NCI-H2196 (cell line): Measurements from ENCODE around the gene CLTB.

ENCODE experiments used
- DNase-seq: peaks from one replicate; lab custom pipeline; 2025; ENCODE audit not compliant: unreplicated experiment; lab: John Stamatoyannopoulos, UW

CLTB gene

DNA sequence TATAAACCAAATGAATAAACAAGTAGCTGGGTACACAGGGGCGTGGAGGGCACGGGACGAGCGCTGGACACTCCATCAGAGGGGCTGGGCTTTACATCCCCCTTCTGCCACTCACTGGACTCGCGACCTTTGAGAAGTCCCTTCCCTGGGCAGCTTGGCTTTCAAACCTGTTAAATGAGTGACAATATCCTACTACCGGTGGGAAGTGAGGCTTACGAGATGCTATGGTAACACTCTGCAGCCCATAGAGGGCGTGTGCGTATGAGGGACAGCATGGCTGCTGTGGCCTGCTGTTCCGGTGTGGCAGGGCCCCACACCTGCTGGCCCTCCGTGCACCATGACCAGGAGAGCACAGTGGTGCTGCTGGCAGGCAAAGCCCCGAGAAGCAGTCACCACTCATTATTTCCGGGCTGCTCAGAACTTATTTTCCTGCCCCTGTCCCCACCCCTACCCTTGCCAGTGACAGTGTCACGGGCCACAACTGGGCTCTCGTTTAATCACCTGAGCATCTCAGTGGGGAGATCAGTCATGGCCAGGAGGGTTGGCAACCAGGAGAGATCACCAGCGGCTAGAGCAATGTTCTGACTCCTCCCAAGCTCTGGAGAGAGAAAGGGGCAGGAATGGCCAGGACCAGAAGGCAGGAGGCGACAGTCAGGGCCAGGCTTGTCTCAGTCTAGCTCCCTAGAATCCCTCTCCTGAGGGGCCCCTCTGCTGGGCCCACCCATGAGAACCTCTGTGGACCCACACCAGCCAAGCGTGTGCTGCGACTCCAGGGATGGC lies 10.5 kb downstream of the CLTB start:
- DNase-seq: no peak

- DNase-seq: no peak
Measured at GRCh38 chr5:176401281-176402205, 14.8 kb downstream of the CLTB start.

- DNase-seq: no peak
Measured at GRCh38 chr5:176400382-176401156, 15.8 kb downstream of the CLTB start.

DNA sequence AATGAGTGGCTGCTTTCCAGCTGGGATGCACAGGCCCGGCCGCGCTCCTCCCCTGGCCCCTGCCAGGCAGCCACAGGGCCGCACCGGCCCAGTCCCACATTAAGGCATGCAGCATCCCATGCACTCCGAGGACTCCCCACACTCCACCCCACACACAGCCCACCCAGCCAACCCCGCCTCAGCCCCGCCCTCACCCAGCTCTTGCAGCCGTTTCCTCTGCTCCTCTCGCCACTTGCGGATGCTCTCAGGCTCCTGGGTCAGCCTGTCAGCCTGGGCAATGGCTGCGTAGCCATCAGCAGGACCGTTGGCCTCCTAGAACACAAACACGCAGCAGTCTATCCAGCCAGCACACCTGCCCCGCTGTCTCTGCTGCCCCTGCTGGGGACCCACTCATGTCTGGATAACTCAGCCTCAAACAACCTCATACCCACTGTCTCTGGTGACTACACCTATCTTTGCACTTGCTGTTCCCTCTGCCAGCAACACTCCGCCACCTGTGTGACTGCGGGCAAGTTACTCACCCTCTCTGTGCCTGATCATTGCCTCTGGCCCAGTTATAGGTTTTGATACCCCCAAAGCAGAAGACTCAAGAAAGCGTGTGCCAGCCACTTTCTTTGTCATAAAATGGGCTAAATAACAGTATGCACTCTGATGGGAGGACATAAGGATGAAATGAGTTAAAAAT lies 18.5 kb downstream of the CLTB start:
- no peak for DNase-seq

DNA sequence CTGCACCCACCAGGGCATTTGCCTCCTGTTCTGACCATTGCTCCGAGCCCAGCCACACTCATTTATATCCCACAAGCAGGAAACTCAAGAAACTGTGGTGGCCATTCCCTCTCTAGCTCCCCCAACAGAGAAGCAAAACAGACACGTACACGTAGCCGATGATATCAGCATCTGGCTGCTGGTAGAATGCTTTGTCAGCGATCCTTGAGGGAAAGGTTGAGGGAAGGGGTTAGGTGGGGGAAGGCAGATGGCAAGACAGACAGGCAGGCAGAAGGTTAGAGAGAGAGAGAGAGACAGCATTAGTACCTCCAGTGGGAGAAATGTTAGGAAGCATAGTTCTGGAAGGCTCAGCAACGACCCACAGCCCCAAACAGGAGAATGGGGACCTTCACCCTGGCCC lies 20.0 kb downstream of the CLTB start:
- DNase-seq: no peak

- DNase-seq: no peak
Measured at GRCh38 chr5:176394881-176395675, 21.3 kb downstream of the CLTB start.

DNA sequence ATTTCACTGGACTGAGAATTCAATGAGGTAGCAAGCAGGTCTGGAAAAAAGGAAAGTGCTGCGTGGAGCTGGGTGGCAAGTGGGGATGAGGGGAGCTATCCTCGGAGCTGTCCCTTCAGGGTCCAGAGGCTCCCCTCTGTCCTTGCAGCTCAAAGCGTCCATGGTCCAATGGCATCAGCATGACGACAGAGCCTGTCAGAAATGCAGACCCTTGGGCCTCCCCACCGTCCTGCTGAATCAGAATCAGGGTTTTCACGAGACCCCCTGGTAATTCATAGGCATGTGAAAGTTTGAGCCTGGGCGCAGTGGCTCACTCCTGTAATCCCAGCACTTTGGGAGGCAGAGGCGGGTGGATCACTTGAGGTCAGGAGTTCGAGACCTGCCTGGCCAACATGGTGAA lies 22.2 kb downstream of the CLTB start:
- DNase-seq: no peak

DNA sequence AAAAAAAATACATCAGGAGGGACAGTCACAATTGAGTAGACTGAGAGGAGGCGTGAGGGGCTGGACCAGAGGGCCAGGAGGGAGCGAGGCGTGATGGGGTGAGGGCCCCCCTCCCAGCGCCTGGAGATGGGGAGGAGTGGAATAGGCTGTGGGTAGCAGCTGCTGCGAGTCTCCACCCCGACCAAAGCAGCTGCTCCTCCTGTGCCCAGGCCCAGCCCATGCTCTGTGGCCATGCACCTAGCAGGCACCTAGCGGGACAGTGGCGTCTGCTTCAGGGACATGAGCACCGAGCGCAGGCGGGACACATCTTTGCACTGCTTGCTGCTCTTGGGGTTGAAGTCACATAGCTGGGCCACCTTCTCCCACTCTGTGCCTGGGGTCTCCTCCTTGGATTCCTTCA lies 23.8 kb downstream of the CLTB start:
- no peak for DNase-seq

- no peak for DNase-seq
Measured at GRCh38 chr5:176391999-176392398, 24.3 kb downstream of the CLTB start.

- no peak for DNase-seq
Measured at GRCh38 chr5:176391479-176391878, 24.9 kb downstream of the CLTB start.

GRCh38 chr5:176389135-176390123 lies 26.9 kb downstream of the CLTB start:
- DNase-seq: no peak

DNA sequence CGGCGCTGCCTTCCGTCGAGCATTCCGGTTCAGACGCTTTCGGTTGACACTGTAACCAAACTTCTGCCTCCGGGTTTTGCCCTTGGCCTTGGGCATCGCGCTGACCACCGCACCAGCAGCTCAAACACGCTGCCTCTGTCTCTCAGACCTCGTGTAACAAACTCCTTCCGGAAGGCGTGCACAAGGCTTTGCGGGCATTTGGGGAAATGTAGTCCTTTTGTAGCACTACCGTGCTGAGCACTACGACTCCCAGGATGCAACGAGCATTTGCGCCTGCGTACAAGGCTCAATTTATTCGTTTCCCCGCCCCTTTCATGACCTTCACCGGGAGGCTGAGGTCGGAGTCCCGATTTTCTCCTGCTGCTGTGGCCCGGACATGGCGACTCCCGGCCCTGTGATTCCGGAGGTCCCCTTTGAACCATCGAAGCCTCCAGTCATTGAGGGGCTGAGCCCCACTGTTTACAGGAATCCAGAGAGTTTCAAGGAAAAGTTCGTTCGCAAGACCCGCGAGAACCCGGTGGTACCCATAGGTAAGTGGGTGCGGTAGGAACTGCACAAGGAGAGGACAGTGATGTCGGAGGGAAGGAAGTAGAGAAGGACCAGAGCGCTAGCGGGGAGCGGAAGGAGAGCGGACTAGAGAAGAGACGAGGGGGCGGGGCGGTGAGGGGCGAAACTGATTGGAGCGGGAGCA lies 27.8 kb downstream of the CLTB start, which contains the start of the genes HIGD2A and NOP16:
TSS of gene HIGD2A (plus strand) at position 308 of the 691 bp plus-strand sequence. CDS start at position 377, 69 bp downstream.
TSS of gene NOP16 (minus strand) at position 155 of the 691 bp plus-strand sequence. CDS start at position 96, 59 bp downstream.
- peak; percentile 98 for DNase-seq

DNA sequence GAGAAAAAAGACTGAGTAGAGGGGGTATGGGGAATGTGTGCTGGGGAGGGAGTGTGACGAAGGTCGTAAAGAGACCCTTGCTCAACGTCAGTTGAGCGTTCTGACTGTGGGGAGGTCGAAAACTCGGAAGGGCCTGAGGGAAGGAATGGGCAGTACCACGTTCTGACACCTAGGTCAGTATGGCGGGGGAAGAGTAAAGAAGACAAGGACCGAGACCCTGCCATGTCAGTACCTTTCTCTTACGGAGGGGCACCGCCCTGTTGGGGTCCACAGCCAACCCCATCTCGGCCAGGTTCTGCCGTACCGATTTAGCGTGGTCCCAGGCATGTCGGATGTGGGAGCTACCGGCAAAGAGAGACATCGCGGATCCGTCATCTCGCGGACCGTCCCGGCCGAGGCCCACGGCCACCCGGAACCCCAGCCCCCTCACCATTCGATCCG lies 28.3 kb downstream of the CLTB start:
- DNase-seq: no peak

DNA sequence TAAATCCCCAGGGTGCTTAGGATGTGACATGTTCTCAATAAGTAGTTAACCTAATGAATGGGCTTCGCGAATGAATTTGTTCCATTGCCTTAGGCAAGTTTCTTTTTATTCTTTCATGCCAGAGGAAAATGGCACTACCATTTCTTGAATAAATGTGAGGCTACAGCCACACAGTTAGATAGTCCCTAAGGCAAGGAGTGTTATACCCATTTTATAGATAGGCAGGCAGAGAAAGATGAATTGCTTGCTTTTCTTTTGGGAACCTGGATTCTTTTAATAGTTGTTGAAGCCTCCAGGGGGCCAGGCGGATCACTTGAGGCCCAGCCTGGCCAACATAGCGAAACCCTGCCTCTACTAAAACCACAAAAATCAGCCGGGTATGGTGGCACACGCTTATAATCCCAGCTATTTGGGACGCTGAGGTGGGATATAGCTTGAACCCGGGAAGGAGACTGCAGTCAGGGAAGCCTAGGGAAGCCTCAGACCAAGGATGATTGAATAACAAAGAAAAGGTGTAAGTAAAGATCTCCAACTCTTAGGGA lies 28.9 kb downstream of the CLTB start:
- no peak for DNase-seq

DNA sequence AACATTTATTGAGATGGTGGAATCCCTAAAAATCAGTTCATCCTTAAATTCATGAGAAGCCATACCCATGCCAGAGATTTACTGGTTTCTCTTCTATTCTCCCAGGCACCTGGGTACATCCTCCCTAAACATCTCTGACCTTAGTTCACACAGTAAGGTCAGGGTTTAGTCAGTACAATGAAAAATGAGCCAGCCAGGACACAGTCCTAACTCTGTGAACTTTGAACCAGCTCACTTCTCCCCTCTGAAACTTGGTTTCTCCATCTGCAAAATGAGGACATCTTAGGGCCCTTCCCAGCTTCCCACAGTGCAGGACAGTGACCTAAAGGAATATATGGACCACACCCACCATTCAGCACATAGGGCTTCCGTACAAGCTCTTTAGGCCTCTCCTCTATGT lies 29.8 kb downstream of the CLTB start:
- no peak for DNase-seq

- DNase-seq: no peak
Measured at GRCh38 chr5:176384991-176385390, 31.3 kb downstream of the CLTB start.

DNA sequence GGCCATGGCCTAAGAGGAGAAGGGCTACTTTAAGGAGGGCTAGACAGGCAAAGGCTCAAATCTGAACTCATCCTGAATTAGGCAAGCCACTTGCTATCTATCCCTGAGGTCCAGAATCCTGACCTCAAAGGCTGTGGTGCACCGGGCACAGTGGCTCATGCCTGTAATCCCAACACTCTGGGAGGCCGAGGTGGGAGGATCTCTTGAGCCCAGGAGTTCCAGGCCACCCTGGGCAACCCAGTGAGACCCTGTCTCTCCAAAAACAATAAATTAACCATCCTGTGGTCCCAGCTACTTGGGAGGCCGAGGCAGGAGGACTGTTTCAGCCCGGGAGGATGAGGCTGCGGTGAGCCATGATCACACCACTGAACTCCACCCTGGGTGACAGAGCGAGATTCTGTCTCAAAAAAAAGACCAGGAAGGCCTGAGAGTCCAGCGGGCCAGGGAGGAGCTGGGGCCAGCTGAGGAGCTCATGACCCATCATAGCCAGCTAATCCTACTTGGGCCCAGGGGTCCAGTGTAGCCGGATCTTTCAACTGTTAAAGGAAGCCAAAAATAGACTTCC lies 31.9 kb downstream of the CLTB start:
- DNase-seq: no peak
